Loucy (cell line): Measurements from ENCODE around the gene ARHGAP15.

Experiments used
- EZH2phosphoT487 ChIP-seq: fragments of 200-600 bp; IDR thresholded peaks from 2 replicates; pipeline ENCODE4 v1.6.1; 2018; ENCODE audit warnings: antibody characterized with exemption, mild to moderate bottlenecking, moderate library complexity, borderline replicate concordance
- TF ChIP-seq, protein P1 (sequence below): fragments of 200-600 bp; sonication (generic); conservative IDR thresholded peaks from 2 replicates; pipeline ENCODE4 v1.5.1; 2014; ENCODE audit warnings: mild to moderate bottlenecking, antibody characterized with exemption, low read length

DNA sequence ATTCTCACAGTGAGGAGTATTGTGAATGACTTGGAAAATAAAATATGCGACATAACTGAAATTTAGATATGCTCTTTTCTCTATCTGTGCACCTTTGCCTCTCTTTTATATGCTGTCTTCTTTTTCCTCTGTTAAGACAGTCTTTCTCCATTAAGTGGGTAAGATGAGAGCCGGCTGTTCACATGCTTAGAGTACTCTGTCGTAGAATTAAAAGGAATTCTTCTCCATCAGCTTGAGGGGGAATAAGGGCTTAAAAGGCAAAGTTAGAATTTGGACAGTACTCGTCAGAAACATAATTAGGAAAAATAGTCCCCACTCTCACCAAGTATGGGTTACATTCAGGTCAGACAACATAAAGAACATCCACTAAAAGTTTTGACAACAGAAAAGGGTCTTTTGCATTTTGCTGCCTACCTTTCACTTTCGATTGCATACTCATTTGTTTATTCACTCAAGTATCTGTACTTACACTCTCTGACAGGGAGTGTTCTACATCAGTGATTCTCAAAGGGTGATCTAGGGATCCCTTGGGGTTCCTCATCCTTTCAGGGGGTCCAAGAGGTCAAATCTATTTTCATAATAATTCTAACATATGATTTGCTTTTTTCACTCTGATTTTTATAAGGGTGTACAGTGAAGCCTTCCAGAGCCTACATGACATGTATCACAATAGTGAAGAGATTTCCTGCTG, 48.0 kb downstream of the ARHGAP15 start:
- TF ChIP-seq, protein P1, sequence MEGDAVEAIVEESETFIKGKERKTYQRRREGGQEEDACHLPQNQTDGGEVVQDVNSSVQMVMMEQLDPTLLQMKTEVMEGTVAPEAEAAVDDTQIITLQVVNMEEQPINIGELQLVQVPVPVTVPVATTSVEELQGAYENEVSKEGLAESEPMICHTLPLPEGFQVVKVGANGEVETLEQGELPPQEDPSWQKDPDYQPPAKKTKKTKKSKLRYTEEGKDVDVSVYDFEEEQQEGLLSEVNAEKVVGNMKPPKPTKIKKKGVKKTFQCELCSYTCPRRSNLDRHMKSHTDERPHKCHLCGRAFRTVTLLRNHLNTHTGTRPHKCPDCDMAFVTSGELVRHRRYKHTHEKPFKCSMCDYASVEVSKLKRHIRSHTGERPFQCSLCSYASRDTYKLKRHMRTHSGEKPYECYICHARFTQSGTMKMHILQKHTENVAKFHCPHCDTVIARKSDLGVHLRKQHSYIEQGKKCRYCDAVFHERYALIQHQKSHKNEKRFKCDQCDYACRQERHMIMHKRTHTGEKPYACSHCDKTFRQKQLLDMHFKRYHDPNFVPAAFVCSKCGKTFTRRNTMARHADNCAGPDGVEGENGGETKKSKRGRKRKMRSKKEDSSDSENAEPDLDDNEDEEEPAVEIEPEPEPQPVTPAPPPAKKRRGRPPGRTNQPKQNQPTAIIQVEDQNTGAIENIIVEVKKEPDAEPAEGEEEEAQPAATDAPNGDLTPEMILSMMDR: no peak
- TF ChIP-seq EZH2phosphoT487: no peak
